Pons (tissue), 1 donor: ENCODE measurements around the gene PPBP.
"Not testable (repeated sequence)": the region's sequence is repeated elsewhere in the genome, so short reads cannot be mapped to it uniquely, and the experiment has no call there.

Source experiments
- DNase-seq: peaks from one replicate; pipeline ENCODE4 v3.0.0-alpha.2; 2016; ENCODE audit warnings: low spot score

Gene PPBP

GRCh38 chr4:73992050-73992449 lies 4.1 kb upstream of the PPBP start:
- DNase-seq = no peak

DNA sequence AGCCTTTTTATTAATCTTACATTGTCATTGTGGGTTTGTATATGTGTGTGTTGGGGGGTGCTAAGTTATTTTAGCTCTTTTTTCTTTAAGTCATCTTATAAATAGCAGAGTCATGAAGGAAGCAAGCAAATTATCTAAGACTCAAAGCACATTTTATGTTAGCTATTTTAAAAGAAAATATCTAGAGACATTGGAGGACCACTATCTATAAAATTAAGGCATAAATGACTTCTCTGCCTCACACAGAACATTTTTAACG lies 3.7 kb upstream of the PPBP start:
- DNase-seq = no peak

- DNase-seq = no peak
These were observed 3.2 kb upstream of the PPBP start for GRCh38 chr4:73990988-73991741.

DNA sequence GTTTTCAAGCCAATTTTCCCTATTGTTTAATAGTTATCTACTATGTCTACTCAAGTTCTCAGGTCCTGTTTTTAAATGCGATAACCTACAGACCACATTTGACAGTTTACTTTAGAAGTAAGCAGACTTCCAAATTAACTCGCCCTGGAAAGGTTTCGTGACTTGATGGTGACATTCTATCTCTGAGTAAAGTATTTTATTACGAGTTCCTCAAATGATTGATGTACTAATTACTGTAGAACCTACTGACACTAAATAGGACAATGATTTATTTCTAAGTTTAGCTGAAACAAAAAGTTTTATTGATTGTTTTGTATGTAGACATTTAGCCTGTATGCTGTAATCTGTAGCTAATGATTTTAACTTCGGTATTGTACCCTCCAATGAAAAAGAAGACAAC lies 1.9 kb upstream of the PPBP start:
- no peak for DNase-seq

DNA sequence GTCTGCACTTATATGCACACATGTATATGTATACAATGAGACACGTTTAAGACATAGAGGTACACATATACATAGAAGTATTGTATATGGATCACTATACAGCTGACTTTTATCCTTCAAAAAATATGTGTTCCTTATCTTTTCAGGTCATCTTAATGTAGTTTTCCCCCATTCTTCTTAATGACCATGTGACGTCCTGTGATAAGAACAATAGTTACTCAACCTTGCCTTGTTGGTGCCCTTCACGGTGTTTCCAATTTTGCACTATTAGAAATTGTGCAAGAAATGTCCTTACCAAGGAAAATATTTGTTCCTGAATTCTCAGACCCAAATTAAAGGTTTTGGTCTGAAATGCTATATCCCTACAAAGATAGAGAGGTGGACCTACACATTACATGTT lies 1.0 kb upstream of the PPBP start:
- no peak for DNase-seq

GRCh38 chr4:73985528-73985852 lies 2.5 kb downstream of the PPBP start:
- no peak for DNase-seq

DNA sequence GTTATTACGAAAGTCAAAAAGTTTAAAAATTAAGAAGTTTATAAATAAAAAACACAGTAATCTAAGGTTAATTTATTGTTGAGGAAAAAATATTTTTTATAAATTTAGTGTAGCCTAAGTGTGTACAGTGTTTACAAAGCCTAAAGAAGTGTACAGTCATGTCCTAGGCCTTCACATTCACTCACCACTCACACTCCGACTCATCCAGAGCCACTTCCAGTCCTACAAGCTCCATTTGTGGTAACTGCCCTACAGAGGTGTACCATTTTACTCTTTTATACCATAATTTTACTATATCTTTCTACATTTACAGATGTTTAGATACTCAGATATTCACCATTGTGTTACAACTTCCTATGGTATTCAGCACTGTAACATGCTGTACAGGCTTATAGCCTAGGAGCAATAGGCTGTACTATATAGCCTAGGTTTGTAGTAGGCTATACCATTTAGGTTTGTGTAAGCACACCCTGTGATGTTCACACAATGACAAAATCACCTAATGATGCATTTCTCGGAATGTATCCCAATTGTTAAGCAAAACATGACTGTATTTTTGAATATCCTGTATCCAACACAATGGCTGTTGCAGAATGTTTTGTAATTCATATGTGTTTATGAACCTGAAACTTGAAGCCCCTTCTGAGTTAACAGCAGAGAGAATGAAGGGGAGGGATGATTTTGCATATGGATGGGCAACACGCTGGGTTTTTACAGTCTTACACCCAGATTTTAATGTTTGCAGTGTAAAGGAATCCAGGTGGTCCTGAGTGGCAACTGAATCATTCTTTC lies 3.1 kb downstream of the PPBP start:
- DNase-seq = no peak

GRCh38 chr4:73981175-73981574 lies 6.8 kb downstream of the PPBP start:
- DNase-seq = not testable (repeated sequence)

GRCh38 chr4:73979407-73979957 lies 8.5 kb downstream of the PPBP start:
- no peak for DNase-seq

GRCh38 chr4:73978886-73979285 lies 9.1 kb downstream of the PPBP start:
- DNase-seq = no peak

- DNase-seq = no peak
These were observed 11.3 kb downstream of the PPBP start for GRCh38 chr4:73976716-73977115.

DNA sequence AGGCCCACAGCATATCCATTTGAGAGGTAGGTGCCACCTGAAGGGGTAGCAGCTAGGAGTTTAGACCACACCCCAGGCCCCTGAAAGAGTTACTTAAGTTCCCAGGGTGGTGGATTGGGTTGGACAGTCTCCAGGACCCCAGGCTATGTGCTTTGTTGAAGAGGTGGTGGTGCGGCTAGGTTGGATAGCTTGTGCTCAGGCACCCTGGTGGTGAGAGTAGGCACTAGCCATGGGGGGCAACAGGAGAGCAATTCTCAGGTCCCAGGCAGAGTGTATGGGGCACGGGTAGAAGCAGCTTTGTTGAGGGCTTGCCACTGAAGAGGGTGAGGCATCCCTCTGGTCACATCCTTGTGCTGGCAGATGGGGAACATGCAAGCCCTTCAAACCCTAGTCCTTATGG lies 11.8 kb downstream of the PPBP start:
- DNase-seq = no peak

GRCh38 chr4:73974352-73974751 lies 13.6 kb downstream of the PPBP start:
- no peak for DNase-seq

DNA sequence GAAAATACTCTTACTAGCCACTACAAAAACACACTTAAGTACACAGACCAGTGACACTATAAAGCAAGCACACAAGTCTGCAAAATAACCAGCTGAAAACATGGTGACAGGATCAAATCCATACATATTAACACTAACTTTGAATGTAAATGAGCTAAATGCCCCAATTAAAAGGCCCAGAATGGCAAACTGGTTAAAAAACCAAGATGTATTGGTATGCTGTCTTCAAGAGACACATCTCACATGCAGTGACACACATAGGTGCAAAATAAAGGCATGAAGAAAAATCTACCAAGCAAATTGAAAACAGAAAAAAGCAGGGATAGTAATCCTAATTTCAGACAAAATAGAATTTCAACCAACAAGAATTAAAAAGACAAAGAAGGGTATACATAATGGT lies 17.0 kb downstream of the PPBP start:
- no peak for DNase-seq

- DNase-seq = no peak
These were observed 18.0 kb downstream of the PPBP start for GRCh38 chr4:73970011-73970410.

DNA sequence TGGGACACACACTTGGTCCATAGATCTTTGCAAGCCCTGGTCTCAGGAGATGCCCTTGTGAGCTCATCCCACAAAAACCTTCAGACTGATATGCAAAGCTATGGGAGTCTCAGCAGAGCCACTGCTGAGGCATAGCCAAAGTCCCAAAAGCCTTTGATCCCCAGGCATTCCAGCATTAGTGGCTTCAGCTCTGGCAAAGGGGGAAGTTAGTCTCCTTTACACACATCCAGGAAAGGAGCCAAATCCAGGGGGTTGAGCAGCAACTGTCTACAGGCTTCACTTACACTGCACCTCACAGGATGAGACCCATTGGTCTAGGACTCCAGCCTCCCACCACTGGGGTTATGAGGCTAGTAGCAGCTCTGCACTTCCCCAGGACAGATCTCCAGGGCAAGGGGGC lies 20.1 kb downstream of the PPBP start:
- DNase-seq = no peak

DNA sequence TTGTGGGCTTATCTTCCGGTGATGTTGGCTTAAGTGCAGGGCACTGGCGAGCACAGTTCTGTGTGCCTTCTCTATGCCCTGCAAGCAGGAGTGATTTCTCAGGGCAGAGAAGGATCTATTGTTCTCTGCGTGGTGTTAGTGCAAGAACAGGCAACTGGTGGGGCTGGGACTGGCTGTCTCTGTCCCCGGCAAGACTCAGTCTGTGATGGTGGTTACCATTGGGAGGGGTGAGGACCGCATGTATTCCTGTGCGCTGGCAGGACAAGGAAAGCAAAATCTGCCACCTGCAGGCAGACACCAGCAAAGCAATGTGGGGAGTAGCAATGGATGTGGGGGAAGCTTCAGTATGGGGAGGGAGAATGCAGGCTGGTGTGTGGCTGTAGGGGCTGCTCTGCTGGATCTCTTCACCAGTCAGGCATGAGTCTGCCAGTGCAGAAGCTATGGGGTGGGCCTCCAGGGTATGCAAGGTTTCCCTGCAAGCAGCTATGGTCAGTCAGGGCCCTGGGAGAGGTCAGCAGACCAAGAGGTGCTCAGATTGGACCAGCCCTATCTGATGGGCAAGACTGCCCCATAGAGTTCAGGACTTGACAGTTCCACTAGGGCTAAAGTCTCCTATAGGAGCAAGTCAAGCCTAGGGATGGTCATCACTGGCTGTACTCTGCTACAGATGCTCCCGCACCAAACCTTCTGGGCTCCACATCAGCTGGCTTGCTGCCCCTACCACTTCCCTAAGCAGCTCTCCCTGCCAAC lies 23.0 kb downstream of the PPBP start:
- DNase-seq = peak; percentile 11

GRCh38 chr4:73962724-73963123 lies 25.3 kb downstream of the PPBP start:
- DNase-seq = no peak

DNA sequence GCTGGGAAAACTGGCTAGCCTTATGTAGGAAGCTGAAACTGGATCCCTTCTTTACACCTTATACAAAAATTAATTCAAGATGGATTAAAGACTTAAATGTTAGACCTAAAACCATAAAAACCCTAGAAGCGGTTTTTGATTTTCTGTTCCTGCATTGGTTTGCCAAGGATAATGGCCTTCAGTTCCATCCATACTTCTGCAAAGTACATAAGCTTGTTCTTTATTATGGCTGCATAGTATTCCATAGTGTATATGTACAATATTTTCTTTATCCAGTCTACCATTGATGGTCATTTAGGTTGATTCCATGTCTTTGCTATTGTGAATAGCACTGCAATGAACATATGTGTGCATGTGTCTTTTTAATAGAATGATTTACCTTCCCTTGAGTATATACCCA lies 28.9 kb downstream of the PPBP start:
- not testable (repeated sequence) for DNase-seq

DNA sequence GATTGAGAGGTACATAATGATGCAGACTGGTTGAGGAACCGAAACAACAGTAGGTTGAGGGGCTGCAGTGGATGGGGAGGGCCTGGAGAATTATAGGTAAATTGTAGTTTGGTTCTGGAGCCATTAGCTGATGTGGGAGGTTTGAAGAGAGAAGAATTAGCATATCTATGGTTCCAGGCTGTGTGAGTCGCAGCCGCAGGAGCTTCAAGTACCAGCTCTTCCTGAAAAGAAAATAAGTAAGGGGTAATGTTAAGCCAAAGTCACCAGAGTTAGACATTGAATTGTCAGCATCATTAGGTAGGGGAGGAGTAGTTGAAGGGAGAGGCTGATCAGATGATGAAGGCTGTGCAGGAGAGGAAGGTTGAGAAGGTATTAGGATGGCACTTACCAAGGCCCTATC lies 35.6 kb downstream of the PPBP start:
- DNase-seq = no peak

DNA sequence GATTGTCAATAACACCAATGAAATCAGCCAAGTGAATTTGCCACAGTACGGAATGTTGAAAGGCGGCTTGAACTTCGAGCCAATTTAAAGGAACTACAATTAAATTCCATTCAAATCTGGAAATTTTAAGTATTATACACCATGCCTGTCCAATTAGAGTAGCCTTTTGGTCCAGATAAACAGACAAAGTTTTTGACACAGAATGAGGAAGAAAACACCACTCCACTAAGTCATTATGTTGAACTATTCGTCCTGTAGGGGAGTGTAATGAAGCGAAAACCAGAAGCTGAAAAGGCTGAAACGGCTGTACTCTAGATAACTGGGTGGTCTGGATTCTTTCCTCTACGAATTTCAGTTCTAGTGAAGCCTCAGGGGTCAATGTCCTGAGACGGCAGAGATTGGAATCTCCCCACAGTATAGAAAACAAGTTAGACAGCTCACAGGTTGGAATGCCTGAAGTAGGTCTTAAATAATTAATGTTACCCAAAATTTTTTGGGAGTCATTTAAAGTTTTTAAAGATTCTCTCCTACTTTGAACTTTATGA lies 37.5 kb downstream of the PPBP start:
- not testable (repeated sequence) for DNase-seq

GRCh38 chr4:73948990-73949706 lies 38.8 kb downstream of the PPBP start:
- no peak for DNase-seq
